ENCODE measurements around the gene DMD.

DNA sequence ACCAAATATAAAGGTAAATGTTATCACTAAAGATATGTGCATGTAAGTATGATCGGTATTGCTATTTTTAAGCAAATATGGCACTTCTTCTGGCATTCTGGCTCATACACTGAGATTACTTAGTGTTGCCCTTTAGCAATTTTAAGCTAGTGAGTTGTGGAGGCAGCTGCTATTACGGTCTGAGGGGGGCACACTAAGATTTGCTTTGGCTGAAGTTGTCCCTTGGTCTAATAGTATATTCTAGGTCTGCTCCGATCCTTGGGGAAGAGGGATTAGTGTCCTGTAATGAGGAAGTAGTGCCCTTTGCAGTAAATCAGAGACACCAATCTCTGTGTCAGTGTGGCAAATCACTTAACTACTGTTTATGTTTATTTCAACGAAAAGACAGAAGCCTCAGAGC lies 1943.0 kb downstream of the DMD start:
- no peak for TF ChIP-seq TAF1 (IDR thresholded peaks at IDR 0.05; ENCODE audit: borderline replicate concordance, low read depth, low read length)
- TF ChIP-seq POLR2A (IDR thresholded peaks at IDR 0.05; ENCODE audit: low read depth, low read length) = no peak
